Calu3 (cell line): Measurements from ENCODE around the gene ARHGAP24. TPM values are rescaled to one million over a fixed set of nuclear protein-coding genes. Genes with fewer than 3 reads are reported as not detected.

Experiments
- BruUV-seq: library from RNA; stranded (reverse); fragments of 400-500 nt; replicated peaks from 2 replicates; lab custom pipeline; 2021; lab: Mats Ljungman, UMichigan
- CTCF ChIA-PET: fragments of 300-600 bp; sonication (Branson Sonifier 250); formaldehyde crosslinking; loops from one replicate; lab custom pipeline; 2022; ENCODE audit warnings: antibody characterized with exemption; lab: Charles Lee
- DNase-seq: peaks from one replicate; pipeline ENCODE4 v3.0.0; 2022
- H3K27ac Mint-ChIP-seq: one replicate; pipeline ENCODE4 v1.8.0; 2022; ENCODE audit warnings: mixed read lengths; ENCODE audit not compliant: unreplicated experiment
- H3K27me3 Mint-ChIP-seq: one replicate; pipeline ENCODE4 v1.8.0; 2022; ENCODE audit warnings: mixed read lengths; ENCODE audit not compliant: unreplicated experiment
- H3K36me3 Mint-ChIP-seq: one replicate; pipeline ENCODE4 v1.8.0; 2022; ENCODE audit warnings: mild to moderate bottlenecking, moderate library complexity, mixed read lengths; ENCODE audit not compliant: insufficient read depth, unreplicated experiment
- H3K4me1 Mint-ChIP-seq: one replicate; pipeline ENCODE4 v1.8.0; 2022; ENCODE audit warnings: mild to moderate bottlenecking, low read depth, mixed read lengths; ENCODE audit not compliant: unreplicated experiment
- H3K4me3 Mint-ChIP-seq: one replicate; pipeline ENCODE4 v1.8.0; 2022; ENCODE audit warnings: mild to moderate bottlenecking, low read depth, moderate library complexity, mixed read lengths; ENCODE audit not compliant: unreplicated experiment
- H3K9me3 Mint-ChIP-seq: one replicate; pipeline ENCODE4 v1.8.0; 2022; ENCODE audit warnings: low read depth, mixed read lengths; ENCODE audit not compliant: unreplicated experiment
- CTCF ChIP-seq: fragments of 200-600 bp; IDR thresholded peaks from one replicate; pipeline ENCODE4 v1.8.0; 2022; ENCODE audit warnings: antibody characterized with exemption; ENCODE audit not compliant: unreplicated experiment
- intact Hi-C: fragments of 100-400 bp; cut with micrococcal nuclease; formaldehyde crosslinking; loops from one replicate; pipeline ENCODE4 v1.10.0; 2022; ENCODE audit not compliant: unreplicated experiment
- total RNA-seq: library from RNA; stranded (reverse); gene quantifications from 2 replicates; pipeline ENCODE4 v1.2.3, GENCODE V29; 2022

Gene ARHGAP24
- total RNA-seq, 1 experiment from 2014 or later = 10.2 TPM

- H3K27ac Mint-ChIP-seq = no peak overlapping the region
- H3K4me3 Mint-ChIP-seq = no peak overlapping the region
- H3K27me3 Mint-ChIP-seq = no peaks in the 10 kb centered on the region
- H3K4me1 Mint-ChIP-seq = peaks cover 9% of the 10 kb centered on the region
- CTCF ChIA-PET = interaction anchor here (0.6 kb wide), 1 partner anchor 327 kb away, joined by 4 read pairs; no protein-coding TSS in a partner anchor
- intact Hi-C loops = no loop called here
- BruUV-seq = no TSS peak
- DNase-seq = no peak
- H3K9me3 Mint-ChIP-seq = no peaks in the 10 kb centered on the region
- H3K36me3 Mint-ChIP-seq = no peaks in the 10 kb centered on the region
- no peak for TF ChIP-seq CTCF
Observed at GRCh38 chr4:85724791-85725563, 250.0 kb downstream of the ARHGAP24 start.

- CTCF ChIA-PET = interaction anchor here (0.6 kb wide), 2 partner anchors 60 to 327 kb away, joined by 3 to 4 read pairs; no protein-coding TSS in a partner anchor
- Mint-ChIP-seq H3K9me3 (no peaks in the 10 kb centered on the region), H3K36me3 (no peaks in the 10 kb centered on the region), H3K27ac (no peak overlapping the region), H3K4me1 (peaks cover 5% of the 10 kb centered on the region), H3K27me3 (no peaks in the 10 kb centered on the region), H3K4me3 (no peak overlapping the region)
- DNase-seq = no peak
- BruUV-seq = no TSS peak
- TF ChIP-seq CTCF = no peak
- intact Hi-C loops = no loop called here
Observed at GRCh38 chr4:85725721-85726170, 250.8 kb downstream of the ARHGAP24 start.

GRCh38 chr4:85726555-85726954 lies 251.6 kb downstream of the ARHGAP24 start:
- DNase-seq = no peak
- CTCF ChIA-PET = no interaction called here
- no TSS peak for BruUV-seq
- H3K27ac Mint-ChIP-seq = no peak overlapping the region
- no peaks in the 10 kb centered on the region for H3K36me3 Mint-ChIP-seq
- no peaks in the 10 kb centered on the region for H3K4me1 Mint-ChIP-seq
- intact Hi-C loops = no loop called here
- H3K4me3 Mint-ChIP-seq = no peak overlapping the region
- H3K27me3 Mint-ChIP-seq = no peaks in the 10 kb centered on the region
- no peaks in the 10 kb centered on the region for H3K9me3 Mint-ChIP-seq
- TF ChIP-seq CTCF = no peak

- BruUV-seq = no TSS peak
- no peak for DNase-seq
- no peak for TF ChIP-seq CTCF
- Mint-ChIP-seq H3K4me3 (no peak overlapping the region), H3K9me3 (no peaks in the 10 kb centered on the region), H3K36me3 (no peaks in the 10 kb centered on the region), H3K27ac (no peak overlapping the region), H3K27me3 (no peaks in the 10 kb centered on the region), H3K4me1 (no peaks in the 10 kb centered on the region)
- CTCF ChIA-PET = no interaction called here
- intact Hi-C loops = no loop called here
Observed at GRCh38 chr4:85728464-85728863, 253.5 kb downstream of the ARHGAP24 start.
